ENCODE measurements around the gene BCL2A1.
A peak's percentile ranks its signal among the peaks of the same experiment; 100 is the strongest.
"Not testable (repeated sequence)": the region's sequence is repeated elsewhere in the genome, so short reads cannot be mapped to it uniquely, and the experiment has no call there.

BCL2A1 gene

DNA sequence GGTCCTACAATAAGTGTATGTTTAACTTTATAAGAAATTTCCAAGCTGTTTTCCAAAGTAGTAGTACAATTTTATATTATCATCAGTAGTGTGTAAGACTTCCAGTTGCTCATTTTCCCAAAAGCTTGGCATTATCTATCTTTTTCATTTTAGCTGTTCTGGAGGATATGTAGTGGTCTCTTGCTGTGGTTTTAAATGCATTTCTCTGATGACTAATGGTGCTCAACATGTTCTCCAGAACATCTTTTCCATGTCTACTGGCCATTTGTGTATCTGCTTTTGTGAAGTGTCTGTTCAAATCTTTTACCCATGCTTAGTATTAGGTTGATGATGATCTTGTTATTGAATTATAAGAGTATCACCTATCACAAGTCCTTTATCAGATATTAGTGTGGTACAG, 13.3 kb downstream of the BCL2A1 start:
- DNase-seq (ENCODE audit: low spot score): no peak

DNA sequence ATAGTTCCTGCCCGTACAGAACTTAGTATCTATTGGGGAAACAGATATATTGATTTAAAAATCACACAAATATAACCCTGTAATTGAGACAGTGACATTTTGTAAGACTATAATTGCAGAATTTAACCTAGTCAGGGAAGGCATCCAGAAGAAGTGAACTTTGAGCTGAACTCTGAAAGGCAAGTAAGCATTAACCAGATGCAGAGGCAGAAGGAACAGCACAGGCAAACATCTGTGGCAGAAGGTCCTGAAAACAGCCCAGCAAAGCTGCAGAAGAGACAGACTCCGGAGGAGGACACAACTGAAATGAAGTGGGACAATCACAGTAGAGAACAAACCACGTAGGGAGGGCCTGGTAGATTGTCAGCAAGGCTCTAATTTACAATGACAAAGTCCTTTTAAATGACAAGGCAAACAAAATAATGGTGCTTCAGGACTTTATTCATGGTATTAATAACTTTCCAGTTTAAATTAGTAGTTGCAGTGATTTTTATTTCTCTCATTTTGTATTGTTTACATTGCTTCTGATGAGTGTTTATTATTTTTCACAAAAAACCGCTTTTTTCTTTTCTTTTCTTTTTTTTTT, 14.5 kb downstream of the BCL2A1 start:
- no peak for DNase-seq (ENCODE audit: low spot score)

DNA sequence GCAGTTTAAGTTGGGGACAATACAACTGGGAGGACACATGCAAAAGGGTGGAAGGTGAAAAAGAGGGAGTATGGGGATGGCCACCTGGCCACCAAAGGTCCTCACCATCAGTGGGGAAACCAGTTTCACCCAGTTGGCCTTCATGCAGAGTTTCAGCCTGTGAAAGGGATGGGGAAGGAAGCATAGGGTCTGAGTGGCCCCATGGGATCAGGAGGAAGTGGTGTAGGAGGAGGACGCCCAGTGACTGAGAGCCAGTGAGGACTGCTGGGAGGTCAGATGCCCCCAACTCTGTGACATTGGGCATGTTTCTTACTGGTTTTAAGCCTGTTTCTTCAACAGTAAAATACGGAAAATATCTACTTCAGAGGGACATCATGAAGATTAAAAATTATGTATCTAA, 16.3 kb downstream of the BCL2A1 start:
- DNase-seq (ENCODE audit: low spot score): no peak

DNA sequence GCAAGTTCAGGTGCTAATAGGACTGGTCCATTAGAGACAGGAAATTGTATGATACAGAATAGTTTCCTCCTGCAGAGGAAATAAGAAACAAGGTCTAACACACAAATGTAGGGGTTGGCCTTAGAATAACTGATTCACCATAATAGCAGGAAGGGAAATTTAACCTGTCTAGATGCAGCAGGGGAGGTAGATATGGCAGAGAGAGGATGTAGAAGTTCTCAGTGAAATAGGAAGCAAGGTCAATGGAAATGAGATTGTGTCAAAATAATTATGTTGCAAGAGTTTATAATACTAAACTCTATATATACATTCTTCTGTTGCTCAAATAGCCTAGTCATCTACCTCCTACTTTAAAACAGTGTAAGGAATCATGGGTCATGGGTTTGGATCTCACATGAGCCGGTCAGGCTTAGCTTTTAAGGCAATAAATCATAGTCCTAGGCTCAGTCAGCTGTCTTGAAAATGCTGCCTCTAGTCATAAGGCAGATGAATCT, 17.0 kb downstream of the BCL2A1 start:
- no peak for DNase-seq (ENCODE audit: low spot score)

DNA sequence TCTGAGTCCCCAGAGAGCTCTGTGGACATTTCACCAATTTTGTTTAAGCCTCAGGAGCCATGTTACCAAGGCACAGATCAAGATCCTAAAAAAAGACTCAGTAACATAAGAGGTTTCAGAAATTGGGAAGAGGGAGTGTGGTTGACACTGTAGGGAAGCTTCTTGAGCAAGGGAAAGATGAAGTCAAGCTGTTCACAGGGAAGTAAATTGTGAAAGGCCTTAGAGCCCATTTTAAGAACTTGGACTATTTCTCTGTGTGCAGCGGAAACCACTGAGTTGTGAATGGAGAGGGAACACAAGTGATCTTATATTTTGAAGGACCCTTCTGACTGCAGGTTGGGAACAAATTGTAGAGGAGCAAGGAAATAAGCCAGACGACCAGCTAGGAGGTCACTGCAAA, 18.7 kb downstream of the BCL2A1 start:
- DNase-seq (ENCODE audit: low spot score): no peak

DNA sequence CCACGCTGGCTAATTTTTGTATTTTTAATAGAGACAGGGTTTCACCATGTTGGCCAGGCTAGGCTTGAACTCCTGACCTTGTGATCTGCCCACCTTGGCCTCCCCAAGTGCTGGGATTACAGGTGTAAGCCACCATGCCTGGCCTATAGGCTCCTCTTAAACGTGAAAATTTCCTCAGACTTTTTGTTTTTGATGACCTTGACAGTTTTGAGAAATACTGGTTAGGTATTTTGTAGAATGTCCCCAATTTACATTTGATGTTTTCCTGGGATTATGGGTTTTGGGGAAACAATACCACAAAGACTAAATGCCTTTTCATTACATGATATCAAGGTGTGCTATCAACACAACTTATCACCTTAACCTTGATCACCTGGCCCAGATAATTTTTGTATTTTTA, 20.7 kb downstream of the BCL2A1 start:
- no peak for DNase-seq (ENCODE audit: low spot score)

DNA sequence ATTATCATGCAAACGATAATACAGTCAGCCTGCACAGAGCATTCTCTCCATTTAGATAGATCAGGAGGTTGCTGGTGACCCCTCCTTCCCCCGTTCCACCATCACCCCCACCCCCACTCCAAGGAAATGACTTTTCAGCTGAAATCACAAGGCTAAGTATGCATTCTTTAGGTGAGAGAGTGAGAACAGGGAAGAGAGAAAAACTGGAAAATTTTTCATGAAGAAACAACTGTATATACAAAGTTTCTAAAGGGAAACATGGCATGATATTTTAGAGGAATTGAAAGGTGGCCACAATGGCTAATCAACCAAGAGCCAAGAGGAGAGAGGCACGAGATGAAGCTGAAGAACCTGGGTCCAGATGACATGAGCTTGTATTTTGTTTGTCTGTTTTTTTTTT, 22.2 kb downstream of the BCL2A1 start:
- no peak for DNase-seq (ENCODE audit: low spot score)

DNA sequence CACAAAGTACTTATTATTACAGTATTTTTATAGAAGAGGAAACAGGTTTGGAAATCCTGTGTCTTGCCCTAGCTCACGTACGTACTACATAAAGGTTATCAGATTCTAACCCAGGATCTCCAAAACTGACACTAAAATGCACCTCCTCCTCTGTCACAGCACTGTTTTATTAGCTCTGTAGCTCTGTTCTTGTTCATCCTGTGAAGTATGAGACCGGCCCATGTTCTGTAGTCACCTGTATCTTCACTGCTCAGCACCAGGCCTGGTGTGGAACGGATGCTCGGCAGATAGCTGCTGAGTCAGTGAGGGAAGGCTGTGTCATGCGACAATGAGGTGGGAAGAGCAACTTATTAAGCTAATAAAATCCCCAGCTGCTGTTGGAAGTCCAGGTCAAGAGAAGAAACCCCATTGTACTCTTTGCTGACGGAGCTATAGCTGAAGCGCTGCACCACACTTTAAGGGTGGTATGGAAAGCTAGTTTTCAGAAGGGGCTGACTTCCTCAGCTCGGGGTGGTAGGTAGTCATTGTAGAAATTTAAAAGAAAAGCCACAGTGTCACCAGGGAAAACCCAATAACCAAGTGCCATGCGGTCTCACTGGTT, 22.8 kb downstream of the BCL2A1 start:
- no peak for DNase-seq (ENCODE audit: low spot score)

DNA sequence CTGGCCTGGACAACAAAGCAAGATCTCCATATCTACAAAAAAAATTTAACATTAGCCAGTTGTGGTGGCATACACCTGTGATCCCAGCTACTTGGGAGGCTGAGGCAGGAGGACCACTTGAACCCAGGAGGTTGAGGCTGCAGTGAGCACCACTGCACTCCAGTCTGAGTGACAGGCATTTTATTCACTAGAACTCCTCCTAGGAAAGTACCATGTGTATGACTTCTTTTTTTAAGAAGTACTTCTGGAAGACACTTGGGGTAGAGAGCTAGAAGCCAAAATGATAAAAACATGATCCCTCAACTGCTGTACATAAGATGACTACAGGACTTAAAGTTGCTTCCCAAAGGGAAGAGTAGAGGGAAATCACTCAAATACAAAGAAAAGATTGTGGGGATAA, 24.0 kb downstream of the BCL2A1 start:
- DNase-seq (ENCODE audit: low spot score): no peak

DNA sequence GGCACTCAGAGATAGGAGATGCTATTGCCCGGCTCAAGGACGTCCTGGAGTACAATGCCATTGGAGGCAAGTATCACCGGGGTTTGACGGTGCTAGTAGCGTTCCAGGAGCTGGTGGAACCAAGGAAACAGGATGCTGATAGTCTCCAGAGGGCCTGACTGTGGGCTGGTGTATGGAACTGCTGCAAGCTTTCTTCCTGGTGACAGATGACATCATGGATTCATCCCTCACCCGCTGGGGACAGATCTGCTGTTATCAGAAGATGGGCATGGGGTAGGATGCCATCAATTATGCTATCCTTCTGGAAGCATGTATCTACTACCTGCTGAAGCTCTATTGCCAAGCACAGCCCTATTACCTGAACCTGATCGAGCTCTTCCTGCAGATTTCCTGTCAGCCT, 26.4 kb downstream of the BCL2A1 start:
- no peak for DNase-seq (ENCODE audit: low spot score)

DNA sequence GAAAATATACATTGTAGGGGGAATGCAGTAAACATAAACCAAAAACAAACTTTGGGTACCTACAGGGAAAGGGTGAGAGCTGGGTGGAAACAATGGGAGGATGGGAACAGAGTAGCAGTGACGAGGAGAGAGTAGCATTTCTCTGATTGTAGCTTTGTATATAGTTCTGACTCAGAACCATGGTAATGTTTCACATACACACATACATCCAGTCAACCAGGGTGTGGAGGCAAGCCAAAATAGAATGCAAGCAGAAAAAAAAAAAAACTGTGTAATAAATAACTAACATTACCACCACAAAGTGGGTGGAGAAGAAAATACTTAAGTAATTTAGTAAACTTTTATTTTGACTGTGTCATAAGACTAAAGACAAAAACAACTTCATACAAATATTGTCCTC, 27.2 kb downstream of the BCL2A1 start:
- DNase-seq (ENCODE audit: low spot score): no peak

DNA sequence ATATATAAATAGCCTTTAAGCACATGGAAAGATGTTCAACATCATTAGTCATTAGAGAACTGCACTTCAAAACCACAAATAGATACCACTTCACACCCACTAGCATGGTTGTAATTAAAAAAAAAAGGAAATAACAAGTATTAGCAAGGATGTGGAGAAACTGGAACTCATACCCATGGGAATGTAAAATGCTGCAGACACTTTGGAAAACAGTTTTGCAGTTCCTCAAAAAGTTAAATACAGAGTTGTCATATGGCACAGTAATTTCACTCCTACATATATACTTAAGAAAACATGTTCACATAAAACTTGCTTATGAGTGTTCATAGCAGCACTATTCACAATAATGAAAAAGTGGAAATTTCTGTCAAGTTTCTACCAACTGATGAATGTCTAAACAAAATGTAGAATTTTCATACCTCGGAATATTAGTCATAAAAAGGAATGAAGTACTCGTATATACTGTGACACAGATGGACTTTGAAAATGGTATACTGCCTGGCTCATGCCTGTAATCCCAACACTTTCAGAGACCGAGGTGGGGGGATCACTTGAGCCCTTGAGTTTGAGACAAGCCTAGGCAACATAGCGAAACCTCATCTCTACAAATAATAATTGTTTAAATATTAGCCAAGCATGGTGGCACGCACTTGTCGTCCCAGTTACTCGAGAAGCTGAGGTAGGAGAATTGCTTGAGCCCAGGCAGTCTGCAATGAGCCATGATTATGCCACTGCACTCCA, 28.1 kb downstream of the BCL2A1 start:
- DNase-seq (ENCODE audit: low spot score): no peak

DNA sequence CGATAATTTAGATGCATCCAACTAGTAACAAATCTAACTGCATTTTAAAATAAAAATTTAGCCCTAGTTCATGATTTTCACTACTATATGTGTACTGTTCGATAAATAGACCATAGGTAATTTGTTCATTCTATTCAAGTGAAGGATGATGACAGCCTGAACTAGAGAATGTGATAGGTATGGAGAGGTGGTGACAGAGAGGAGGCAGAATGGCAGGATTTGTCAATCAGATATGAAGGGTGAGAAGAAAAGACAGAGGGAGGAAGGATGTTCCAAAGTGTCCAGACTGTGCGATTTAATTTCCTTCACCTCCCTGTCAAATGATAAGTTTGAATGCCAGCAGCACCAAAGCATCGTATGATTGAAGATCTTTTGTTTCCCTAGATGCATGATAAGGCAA, 31.6 kb downstream of the BCL2A1 start:
- no peak for DNase-seq (ENCODE audit: low spot score)

DNA sequence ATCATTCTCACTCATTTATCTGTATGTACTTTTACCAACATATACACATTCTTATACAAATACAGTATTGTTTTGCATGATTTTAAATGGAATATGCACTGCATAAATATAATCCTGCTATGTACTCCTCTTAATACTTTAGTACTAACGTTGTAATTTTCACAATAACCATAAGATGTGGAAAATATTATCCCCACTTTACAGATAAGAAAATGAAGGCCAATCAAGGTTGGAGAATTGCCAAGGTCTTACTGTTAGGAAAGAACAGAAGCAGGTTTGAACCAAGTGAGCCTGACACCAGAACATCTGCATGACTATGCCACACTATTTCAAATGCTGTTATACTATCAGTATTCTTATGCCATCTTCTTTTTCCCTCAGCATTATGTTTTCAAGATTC, 32.9 kb downstream of the BCL2A1 start:
- no peak for DNase-seq (ENCODE audit: low spot score)

DNA sequence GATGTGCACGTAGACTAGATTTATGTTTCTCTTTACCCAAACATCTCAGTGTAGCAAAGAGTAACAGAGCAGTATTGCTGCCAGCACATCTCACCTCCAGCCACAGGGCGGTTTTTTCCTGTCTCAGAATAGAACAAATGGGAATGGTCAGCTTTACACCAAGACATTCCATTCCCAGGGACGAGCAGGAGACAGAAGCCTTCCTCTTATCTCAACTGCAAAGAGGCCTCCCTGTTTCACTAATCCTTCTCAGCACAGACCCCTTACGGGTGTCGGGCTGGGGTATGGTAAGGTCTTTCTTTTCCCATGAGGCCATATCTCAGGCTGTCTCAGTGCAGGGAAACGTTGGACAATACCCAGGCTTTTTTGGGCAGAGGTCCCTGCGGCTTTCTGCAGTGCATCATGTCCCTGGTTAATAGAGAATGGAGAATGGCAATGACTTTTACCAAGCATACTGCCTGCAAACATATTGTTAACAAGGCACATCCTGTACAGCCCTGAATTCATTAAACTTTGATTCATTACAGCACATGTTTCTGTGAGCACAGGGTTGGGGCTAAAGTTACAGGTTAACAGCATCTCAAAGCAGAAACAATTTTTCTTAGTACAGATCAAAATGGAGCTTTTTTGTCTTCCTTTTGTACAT, 35.3 kb downstream of the BCL2A1 start:
- not testable (repeated sequence) for DNase-seq (ENCODE audit: low spot score)

DNA sequence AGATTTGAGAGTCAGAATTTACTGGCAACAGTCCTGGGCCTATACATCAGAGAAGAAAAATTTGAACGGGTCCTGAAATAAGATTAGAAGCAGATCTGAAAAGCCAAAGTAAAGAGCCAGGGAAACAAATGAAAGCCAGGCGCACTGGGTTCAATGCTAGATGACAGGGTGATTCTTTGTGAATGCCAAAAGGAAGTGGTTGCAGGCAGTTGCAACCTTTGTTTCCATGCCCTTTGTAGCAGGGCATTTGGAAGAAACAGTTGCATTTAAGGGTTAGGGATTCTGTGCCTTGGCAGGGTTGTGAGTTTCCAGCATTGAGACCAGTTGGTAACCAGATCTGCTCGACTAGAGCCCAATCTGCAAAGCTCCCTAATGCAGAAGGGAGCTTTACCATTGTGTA, 37.8 kb downstream of the BCL2A1 start:
- DNase-seq (ENCODE audit: low spot score): no peak

DNA sequence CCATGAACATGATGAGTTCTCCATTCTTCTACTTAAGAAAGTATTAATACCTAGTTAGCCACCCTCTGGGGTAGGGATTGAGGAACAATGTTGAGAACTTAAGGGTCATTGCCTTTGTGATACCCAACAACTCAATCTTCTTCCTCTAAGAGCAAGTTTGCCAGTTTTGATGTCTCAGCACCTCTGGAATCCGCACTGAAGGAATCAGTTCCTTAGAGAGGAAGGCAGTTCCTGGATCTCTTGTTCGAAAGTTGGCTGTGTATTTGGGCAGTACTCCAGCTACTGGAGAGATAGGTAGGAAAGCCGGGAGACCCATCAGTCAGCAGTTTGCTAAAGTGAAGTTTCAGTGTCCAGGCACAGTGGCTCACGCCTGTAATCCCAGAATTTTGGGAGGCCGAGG, 38.5 kb downstream of the BCL2A1 start:
- DNase-seq (ENCODE audit: low spot score): no peak

DNA sequence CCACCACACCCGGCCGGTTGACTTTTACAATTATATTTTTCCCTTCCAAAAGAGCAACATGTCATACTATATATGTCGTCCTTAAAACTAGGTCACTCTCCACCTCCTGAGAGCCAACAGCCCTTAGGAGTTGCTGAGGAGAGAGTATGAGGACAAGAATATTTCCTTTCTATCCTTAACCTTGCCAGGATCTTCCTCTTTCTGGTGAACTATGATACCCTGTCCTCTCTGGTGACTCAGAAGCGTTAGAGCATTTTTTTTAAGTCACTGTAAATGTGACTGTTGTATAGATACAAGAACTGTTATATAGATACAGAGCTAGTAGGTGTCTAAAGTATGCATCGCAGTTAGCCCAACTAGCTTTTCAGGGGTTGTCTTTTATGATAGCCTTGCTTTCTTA, 40.5 kb downstream of the BCL2A1 start:
- DNase-seq (ENCODE audit: low spot score): no peak

DNA sequence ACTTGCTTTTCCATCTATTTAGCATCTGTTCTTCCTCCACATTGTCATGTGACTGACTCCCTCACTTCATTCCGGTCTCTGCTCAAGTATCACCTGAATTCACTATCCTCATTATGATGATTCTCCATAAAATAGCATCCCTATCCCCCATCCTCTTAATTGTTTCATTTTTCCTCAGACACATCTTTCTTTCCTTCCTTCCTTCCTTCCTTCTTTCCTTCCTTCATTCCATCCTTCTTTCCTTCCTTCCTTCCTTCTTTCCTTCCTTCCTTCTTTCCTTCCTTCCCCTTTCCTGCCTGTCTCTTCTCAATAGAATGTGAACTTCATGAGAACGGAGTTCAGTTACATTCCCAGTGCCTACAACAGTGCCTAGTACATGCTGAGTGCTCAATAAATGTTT, 41.6 kb downstream of the BCL2A1 start:
- DNase-seq (ENCODE audit: low spot score): no peak

DNA sequence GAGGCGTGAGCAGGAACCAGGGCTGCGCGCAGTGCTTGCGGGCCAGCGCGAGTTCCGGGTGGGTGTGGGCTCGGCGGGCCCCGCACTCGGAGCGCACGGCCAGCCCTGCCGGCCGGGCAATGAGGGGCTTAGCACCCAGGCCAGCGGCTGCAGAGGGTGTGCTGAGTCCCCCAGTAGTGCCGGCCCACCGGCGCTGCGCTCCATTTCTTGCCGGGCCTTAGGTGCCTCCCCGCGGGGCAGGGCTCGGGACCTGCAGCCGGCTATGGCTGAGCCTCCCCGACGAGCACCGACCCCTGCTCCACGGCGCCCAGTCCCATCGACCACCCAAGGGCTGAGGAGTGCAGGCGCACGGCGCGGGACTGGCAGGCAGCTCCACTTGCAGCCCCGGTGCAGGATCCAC, 44.9 kb downstream of the BCL2A1 start:
- not testable (repeated sequence) for DNase-seq (ENCODE audit: low spot score)

DNA sequence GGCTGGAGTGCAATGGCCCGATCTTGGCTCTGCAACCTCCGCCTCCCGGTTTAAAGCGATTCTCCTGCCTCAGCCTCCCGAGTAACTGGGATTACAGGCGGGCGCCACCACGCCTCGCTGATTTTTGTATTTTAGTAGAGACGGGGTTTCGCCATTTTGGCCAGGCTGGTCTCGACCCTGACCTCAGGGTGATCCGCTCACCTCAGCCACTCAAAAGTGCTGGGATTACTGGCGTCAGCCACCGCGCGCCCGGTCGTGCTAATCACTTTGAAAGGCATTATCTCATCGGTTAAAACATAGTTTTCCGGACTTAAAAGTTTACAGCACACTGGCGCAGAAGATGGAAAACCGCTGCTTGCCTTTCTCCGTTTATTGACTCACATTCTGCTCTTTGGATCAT, 46.6 kb downstream of the BCL2A1 start:
- no peak for DNase-seq (ENCODE audit: low spot score)

DNA sequence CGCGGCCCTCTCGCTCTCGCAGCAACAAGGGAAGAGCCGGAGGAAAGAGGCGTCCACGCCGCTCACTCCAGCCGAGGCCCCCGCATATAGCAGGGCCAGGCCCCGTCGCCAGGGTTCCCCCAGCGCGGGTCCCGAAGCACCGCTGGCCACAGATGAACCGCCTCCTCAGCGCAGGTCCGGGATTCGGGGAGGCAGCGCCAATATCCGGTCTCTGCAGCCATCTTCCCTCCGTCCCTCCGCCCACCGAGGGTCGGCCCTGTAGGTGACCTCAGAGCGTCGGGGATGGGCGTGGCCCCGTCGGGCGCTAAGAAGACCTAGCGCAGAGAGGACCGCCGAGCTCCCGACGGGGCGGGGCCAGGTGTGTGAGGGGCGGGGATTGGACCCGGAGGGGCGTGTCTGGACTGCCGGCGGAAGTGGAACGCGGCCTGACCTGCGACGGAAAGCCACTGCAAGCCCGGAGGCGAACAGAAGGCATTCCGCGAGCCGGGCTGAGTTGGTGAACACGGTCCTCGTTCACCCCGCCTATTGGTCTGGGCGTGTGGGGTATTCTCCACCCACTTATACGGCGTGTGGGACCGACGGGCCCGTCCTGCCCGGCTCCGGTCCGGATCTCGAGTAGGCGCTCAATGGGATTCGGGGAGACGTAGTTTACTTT, 47.4 kb downstream of the BCL2A1 start:
- DNase-seq (ENCODE audit: low spot score): peak; percentile 96

Data from cerebellar cortex (tissue), 1 donor.